ENCODE results near the gene PPP1R12B.
A peak's percentile ranks its signal among the peaks of the same experiment; 100 is the strongest.
"Not testable (repeated sequence)": the region's sequence is repeated elsewhere in the genome, so short reads cannot be mapped to it uniquely, and the experiment has no call there.

PPP1R12B gene

GRCh38 chr1:202565890-202566602 lies 217.5 kb downstream of the PPP1R12B start:
- no peak for DNase-seq

GRCh38 chr1:202567738-202568137 lies 219.2 kb downstream of the PPP1R12B start:
- no peak for DNase-seq

GRCh38 chr1:202568410-202568809 lies 219.9 kb downstream of the PPP1R12B start:
- no peak for DNase-seq

GRCh38 chr1:202568826-202569225 lies 220.3 kb downstream of the PPP1R12B start:
- DNase-seq, result no peak

GRCh38 chr1:202569393-202570322 lies 221.2 kb downstream of the PPP1R12B start:
- DNase-seq, result no peak

GRCh38 chr1:202571719-202572339 lies 223.3 kb downstream of the PPP1R12B start:
- DNase-seq, result peak; percentile 74

- no peak for DNase-seq
These were observed 224.4 kb downstream of the PPP1R12B start for GRCh38 chr1:202572867-202573266.

GRCh38 chr1:202575918-202576653 lies 227.6 kb downstream of the PPP1R12B start:
- DNase-seq, result no peak

- DNase-seq, result peak; percentile 61
These were observed 228.3 kb downstream of the PPP1R12B start for GRCh38 chr1:202576816-202577215.

- peak; percentile 70 for DNase-seq
These were observed 228.9 kb downstream of the PPP1R12B start for GRCh38 chr1:202577381-202577780.

- DNase-seq, result no peak
These were observed 229.6 kb downstream of the PPP1R12B start for GRCh38 chr1:202578001-202578504.

- no peak for DNase-seq
These were observed 230.1 kb downstream of the PPP1R12B start for GRCh38 chr1:202578565-202578964.

GRCh38 chr1:202579806-202580205 lies 231.3 kb downstream of the PPP1R12B start:
- no peak for DNase-seq

- no peak for DNase-seq
These were observed 232.1 kb downstream of the PPP1R12B start for GRCh38 chr1:202580619-202581018.

- DNase-seq, result not testable (repeated sequence)
These were observed 233.9 kb downstream of the PPP1R12B start for GRCh38 chr1:202582350-202582749.

- peak; percentile 86 for DNase-seq
These were observed 236.4 kb downstream of the PPP1R12B start for GRCh38 chr1:202584707-202585589.

GRCh38 chr1:202585590-202585933 lies 237.1 kb downstream of the PPP1R12B start:
- DNase-seq, result no peak

- DNase-seq, result peak; percentile 58
These were observed 237.7 kb downstream of the PPP1R12B start for GRCh38 chr1:202586018-202586821.

GRCh38 chr1:202586871-202587270 lies 238.4 kb downstream of the PPP1R12B start:
- no peak for DNase-seq

GRCh38 chr1:202587859-202588485 lies 239.5 kb downstream of the PPP1R12B start:
- no peak for DNase-seq

Measured in hematopoietic multipotent progenitor cell treated with erythropoietin and hydrocortisone succinate and interleukin-3 and kit ligand, for 4 days (in vitro differentiated cells).